Neuronal stem cell (in vitro differentiated cells): ENCODE results near the gene CACNA1C.
"Not testable (repeated sequence)": the region's sequence is repeated elsewhere in the genome, so short reads cannot be mapped to it uniquely, and the experiment has no call there.

Experiments used
- DNase-seq: peaks from one replicate; pipeline ENCODE4 v3.0.0-alpha.2; 2013; ENCODE audit warnings: low spot score
- H2AFZ ChIP-seq: one replicate; pipeline ENCODE4 v1.6.1; 2013; ENCODE audit warnings: mild to moderate bottlenecking, low read length, inconsistent platforms
- H2AK5ac ChIP-seq: 2 replicates; pipeline ENCODE4 v1.6.1; 2013; ENCODE audit warnings: low read depth, mild to moderate bottlenecking, inconsistent platforms, low read length, moderate library complexity, mixed read lengths
- H2BK120ac ChIP-seq: 2 replicates; pipeline ENCODE4 v1.6.1; 2013; ENCODE audit warnings: low read depth, mild to moderate bottlenecking, inconsistent platforms, low read length, moderate library complexity, mixed read lengths
- H2BK12ac ChIP-seq: one replicate; pipeline ENCODE4 v1.6.1; 2013; ENCODE audit warnings: low read length, inconsistent platforms
- H2BK15ac ChIP-seq: 2 replicates; pipeline ENCODE4 v1.6.1; 2013; ENCODE audit warnings: mild to moderate bottlenecking, low read length, inconsistent platforms, mixed read lengths
- H2BK5ac ChIP-seq: one replicate; pipeline ENCODE4 v1.6.1; 2013; ENCODE audit warnings: inconsistent platforms, mild to moderate bottlenecking, low read length, moderate library complexity
- H3K14ac ChIP-seq: one replicate; pipeline ENCODE4 v1.6.1; 2013; ENCODE audit warnings: low read length, inconsistent platforms
- H3K18ac ChIP-seq: 2 replicates; pipeline ENCODE4 v1.6.1; 2013; ENCODE audit warnings: low read length, inconsistent platforms
- H3K23ac ChIP-seq: 2 replicates; pipeline ENCODE4 v1.6.1; 2013; ENCODE audit warnings: low read depth, mild to moderate bottlenecking, mixed read lengths, low read length, inconsistent platforms; ENCODE audit not compliant: poor library complexity
- H3K27ac ChIP-seq: replicated peaks from 3 replicates; pipeline ENCODE4 v1.5.1; 2013; ENCODE audit warnings: low read length, inconsistent platforms
- H3K27me3 ChIP-seq, 3 experiments: 2 replicates each; pipeline ENCODE4 v1.6.1; 2013; ENCODE audit warnings: low read length in 3 of 3, mild to moderate bottlenecking in 2 of 3, inconsistent platforms in 1 of 3, low read depth in 1 of 3, mixed read lengths in 1 of 3, moderate library complexity in 1 of 3; ENCODE audit not compliant: control insufficient read depth in 3 of 3, insufficient read depth in 3 of 3
- H3K36me3 ChIP-seq, 2 donors: replicated peaks in 1 of 2; 2 replicates each; pipeline ENCODE4 v1.6.1; 2013; ENCODE audit warnings: low read length in 2 of 2; ENCODE audit not compliant: control insufficient read depth in 2 of 2, insufficient read depth in 2 of 2
- H3K4ac ChIP-seq: 2 replicates; pipeline ENCODE4 v1.6.1; 2013; ENCODE audit warnings: inconsistent platforms, mild to moderate bottlenecking, low read length, moderate library complexity
- H3K4me1 ChIP-seq, 2 donors: 1 replicate in 1 of 2; 2 replicates in 1 of 2; pipeline ENCODE4 v1.6.1; 2013; ENCODE audit warnings: low read length in 2 of 2, low read depth in 1 of 2; ENCODE audit not compliant: control insufficient read depth in 2 of 2, insufficient read depth in 1 of 2
- H3K4me2 ChIP-seq: one replicate; pipeline ENCODE4 v1.6.1; 2013; ENCODE audit warnings: mild to moderate bottlenecking, low read length, inconsistent platforms; ENCODE audit not compliant: insufficient read depth, poor library complexity, severe bottlenecking
- H3K4me3 ChIP-seq, 2 donors: 2 replicates each; pipeline ENCODE4 v1.5.1; 2013; ENCODE audit warnings: low read length in 2 of 2, mild to moderate bottlenecking in 2 of 2, inconsistent platforms in 1 of 2, moderate library complexity in 1 of 2
- H3K79me1 ChIP-seq: one replicate; pipeline ENCODE4 v1.6.1; 2013; ENCODE audit warnings: low read depth, mild to moderate bottlenecking, inconsistent platforms, low read length, moderate library complexity
- H3K9ac ChIP-seq: one replicate; pipeline ENCODE4 v1.6.1; 2013; ENCODE audit warnings: mild to moderate bottlenecking, low read depth, low read length, inconsistent platforms; ENCODE audit not compliant: poor library complexity
- H3K9me3 ChIP-seq, 2 donors: replicated peaks in 1 of 2; 2 replicates each; pipeline versions ENCODE3 to v1.6.1; 2013; ENCODE audit warnings: low read length in 2 of 2, mild to moderate bottlenecking in 2 of 2, inconsistent platforms in 1 of 2, low read depth in 1 of 2, mixed read lengths in 1 of 2, moderate library complexity in 1 of 2; ENCODE audit not compliant: control insufficient read depth in 2 of 2, insufficient read depth in 1 of 2
- H4K8ac ChIP-seq: one replicate; pipeline ENCODE4 v1.6.1; 2013; ENCODE audit warnings: low read depth, mild to moderate bottlenecking, inconsistent platforms, low read length, moderate library complexity
- H4K91ac ChIP-seq: one replicate; pipeline ENCODE4 v1.6.1; 2013; ENCODE audit warnings: low read length, low read depth, mild to moderate bottlenecking, inconsistent platforms; ENCODE audit not compliant: poor library complexity
- WGBS, 2 donors: extraction: QIAGEN DNeasy Blood & Tissue Kit; methylation state at CpG; one replicate each; pipeline ENCODE4 v1.1.7; 2013; ENCODE audit warnings: missing lambda C conversion rate in 2 of 2, mixed read lengths in 1 of 2; ENCODE audit not compliant: insufficient read length in 2 of 2, insufficient replicate concordance in 1 of 2; ENCODE audit errors: extremely low coverage in 2 of 2; 5-methylcytosine and 5-hydroxymethylcytosine counted together

CACNA1C gene

GRCh38 chr12:2739069-2739468 lies 686.3 kb downstream of the CACNA1C start:
- H3K27me3 ChIP-seq, result peaks cover 0 to 22% (median 0%) of the 10 kb centered on the region in 3 experiments
- peak overlapping the region; percentile 56 for H2AK5ac ChIP-seq
- H2BK12ac ChIP-seq, result no peak overlapping the region
- H3K4me1 ChIP-seq, result no peaks in the 10 kb centered on the region
- no peak for DNase-seq
- no peak overlapping the region for H3K27ac ChIP-seq
- peak overlapping the region; percentile 57 for H3K23ac ChIP-seq
- no peak overlapping the region for H3K4me2 ChIP-seq
- H3K4ac ChIP-seq, result no peak overlapping the region
- H3K79me1 ChIP-seq, result no peaks in the 10 kb centered on the region
- H2BK5ac ChIP-seq, result no peak overlapping the region
- no peak overlapping the region for H4K8ac ChIP-seq
- H2AFZ ChIP-seq, result no peak overlapping the region
- H3K14ac ChIP-seq, result no peak overlapping the region
- H2BK15ac ChIP-seq, result no peak overlapping the region
- no peak overlapping the region for H2BK120ac ChIP-seq
- H4K91ac ChIP-seq, result peak overlapping the region; percentile 47
- H3K36me3 ChIP-seq, result no peaks in the 10 kb centered on the region
- H3K4me3 ChIP-seq, result peak overlapping the region in 1 of 2 donors; percentile 66
- no CpG with 5 or more reads among the region's 11 CpGs for WGBS, 2 donors
- H3K9ac ChIP-seq, result peak overlapping the region; percentile 71
- peaks cover 0 to 4% of the 10 kb centered on the region in 2 donors for H3K9me3 ChIP-seq
- H3K18ac ChIP-seq, result no peak overlapping the region

DNA sequence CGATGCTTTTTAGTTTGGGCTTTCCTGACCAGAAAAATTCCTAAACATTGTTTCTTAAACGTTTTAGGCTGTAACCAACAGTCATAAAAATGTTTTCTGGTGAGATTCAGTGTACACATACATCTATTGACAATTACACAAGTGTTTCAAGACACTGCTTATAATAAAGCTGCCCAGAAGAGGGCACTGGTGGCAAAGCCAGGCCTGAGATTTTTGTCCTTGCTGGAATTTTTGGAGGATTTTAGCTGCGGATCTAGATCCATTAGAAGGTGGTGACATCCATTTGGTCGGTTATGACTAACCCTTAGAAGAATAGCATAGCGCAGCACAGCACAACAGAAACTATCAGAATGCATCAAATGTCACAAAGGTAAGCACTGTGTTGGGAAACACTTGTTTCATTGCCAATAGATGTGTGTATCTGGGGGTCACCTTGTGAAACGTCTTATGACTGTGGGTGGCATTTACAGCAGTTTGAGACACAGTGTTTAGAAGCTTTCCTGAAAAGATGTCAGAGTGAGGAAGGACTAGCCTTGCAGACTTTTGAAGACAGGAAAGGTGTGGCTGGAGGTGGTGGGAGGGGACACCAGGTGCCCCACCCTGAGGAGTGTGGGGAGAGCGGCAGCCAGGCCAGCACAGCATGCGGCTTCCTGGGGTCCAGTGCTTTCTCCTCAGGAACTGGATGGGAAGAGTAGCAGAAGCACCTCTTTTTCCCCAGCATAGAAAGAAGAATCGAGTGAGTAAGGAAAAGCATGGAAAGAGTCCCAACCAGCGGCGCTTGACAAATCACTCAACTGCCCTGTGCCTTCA lies 687.2 kb downstream of the CACNA1C start:
- Histone ChIP-seq H2BK12ac (no peak overlapping the region), H3K27me3 (peaks cover 0 to 22% (median 0%) of the 10 kb centered on the region in 3 experiments), H3K27ac (no peak overlapping the region), H2BK15ac (no peak overlapping the region), H2AFZ (no peak overlapping the region), H3K4me3 (no peak overlapping the region), H3K23ac (no peak overlapping the region), H3K9ac (no peak overlapping the region), H3K79me1 (no peaks in the 10 kb centered on the region), H4K91ac (no peak overlapping the region), H3K4ac (no peak overlapping the region), H3K36me3 (no peaks in the 10 kb centered on the region), H3K4me1 (no peaks in the 10 kb centered on the region), H2BK120ac (no peak overlapping the region), H2AK5ac (no peak overlapping the region), H3K4me2 (no peak overlapping the region), H2BK5ac (no peak overlapping the region), H4K8ac (no peak overlapping the region), H3K9me3 (peaks cover 0 to 4% of the 10 kb centered on the region in 2 donors), H3K14ac (no peak overlapping the region), H3K18ac (no peak overlapping the region)
- WGBS, 2 donors, result no CpG with 5 or more reads among the region's 11 CpGs
- DNase-seq, result peak; percentile 20

- H3K9me3 ChIP-seq, H4K8ac ChIP-seq, H2BK12ac ChIP-seq, H2AK5ac ChIP-seq, H2BK120ac ChIP-seq, H3K79me1 ChIP-seq, H3K27ac ChIP-seq, H3K4me2 ChIP-seq, H2BK15ac ChIP-seq, H3K18ac ChIP-seq, H4K91ac ChIP-seq, H3K4ac ChIP-seq, H3K27me3 ChIP-seq, H3K36me3 ChIP-seq, H3K23ac ChIP-seq, H2AFZ ChIP-seq, H2BK5ac ChIP-seq, H3K4me3 ChIP-seq, H3K14ac ChIP-seq, DNase-seq, H3K4me1 ChIP-seq, H3K9ac ChIP-seq: not testable (repeated sequence)
- no CpG with 5 or more reads among the region's 10 CpGs for WGBS, 2 donors
Observed at GRCh38 chr12:2742037-2742436, 689.2 kb downstream of the CACNA1C start.

GRCh38 chr12:2743478-2743877 lies 690.7 kb downstream of the CACNA1C start:
- Histone ChIP-seq H3K4me1 (no peaks in the 10 kb centered on the region), H3K9ac (no peak overlapping the region), H3K23ac (no peak overlapping the region), H3K4ac (no peak overlapping the region), H4K91ac (no peak overlapping the region), H3K79me1 (no peaks in the 10 kb centered on the region), H2AK5ac (no peak overlapping the region), H2BK120ac (no peak overlapping the region), H3K9me3 (peaks cover 0 to 4% of the 10 kb centered on the region in 2 donors), H3K27me3 (peaks cover 0 to 4% (median 0%) of the 10 kb centered on the region in 3 experiments), H3K4me2 (no peak overlapping the region), H2BK12ac (no peak overlapping the region), H2BK15ac (no peak overlapping the region), H3K18ac (no peak overlapping the region), H3K36me3 (no peaks in the 10 kb centered on the region), H3K14ac (peak overlapping the region; percentile 38), H2BK5ac (no peak overlapping the region), H3K4me3 (no peak overlapping the region), H2AFZ (no peak overlapping the region), H3K27ac (no peak overlapping the region), H4K8ac (no peak overlapping the region)
- no peak for DNase-seq
- no CpG with 5 or more reads among the region's 6 CpGs for WGBS, 2 donors
